Renal pelvis (tissue), 4 donors: ENCODE measurements around the gene LGALS7. TPM values are rescaled to one million over a fixed set of nuclear protein-coding genes. Genes with fewer than 3 reads are reported as not detected.
"Not testable (repeated sequence)": the region's sequence is repeated elsewhere in the genome, so short reads cannot be mapped to it uniquely, and the experiment has no call there.

Experiments used
- DNase-seq: peaks from one replicate; pipeline ENCODE4 v3.0.0-alpha.2; 2013
- polyA plus RNA-seq, 3 donors: library from polyadenylated mRNA; unstranded; fragments of 120-200 nt; gene quantifications; one replicate each; pipeline ENCODE4 v1.2.1, GENCODE V29; 2013; ENCODE audit not compliant: insufficient read length in 3 of 3

LGALS7 gene
- polyA plus RNA-seq, 3 donors: 0.78 TPM; not detected in 2

DNA sequence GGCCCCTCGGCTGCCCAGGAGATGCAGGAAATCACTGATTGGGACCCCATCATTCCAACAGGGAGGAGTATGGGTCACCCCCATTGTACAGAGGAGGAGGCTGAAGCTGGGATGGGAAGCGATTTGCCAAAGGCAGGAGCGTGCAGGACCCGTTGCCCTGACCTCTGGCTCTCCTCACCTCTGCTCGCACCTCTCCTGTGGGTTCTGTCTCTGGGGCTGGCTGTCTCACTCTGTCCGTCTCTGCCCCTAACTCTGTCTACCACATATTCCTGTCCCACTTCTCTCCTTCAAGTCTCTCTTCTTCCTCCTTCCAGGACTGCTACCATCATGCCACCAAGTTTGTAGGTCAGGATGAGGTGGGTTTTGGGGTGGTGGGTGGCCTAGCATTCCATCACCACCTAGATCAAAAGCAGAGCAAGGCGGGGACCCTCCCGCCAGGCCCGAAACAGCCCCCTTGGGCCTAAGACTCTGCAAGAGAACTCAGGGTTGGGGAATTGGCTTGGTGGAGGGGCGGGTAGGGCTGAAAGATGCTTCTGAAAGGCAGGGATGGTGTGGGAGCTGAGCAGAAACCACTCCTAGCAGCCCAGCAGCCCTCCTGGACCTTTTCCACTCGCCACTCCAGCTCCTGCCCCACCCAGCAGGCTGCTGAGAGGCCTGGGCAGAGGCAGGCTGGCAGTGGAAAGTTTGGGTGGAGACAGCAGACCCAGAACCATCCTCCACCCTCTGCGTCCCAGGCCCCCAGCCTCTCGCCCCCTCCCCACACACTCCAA, 1.0 kb upstream of the LGALS7 start:
- no peak for DNase-seq

DNA sequence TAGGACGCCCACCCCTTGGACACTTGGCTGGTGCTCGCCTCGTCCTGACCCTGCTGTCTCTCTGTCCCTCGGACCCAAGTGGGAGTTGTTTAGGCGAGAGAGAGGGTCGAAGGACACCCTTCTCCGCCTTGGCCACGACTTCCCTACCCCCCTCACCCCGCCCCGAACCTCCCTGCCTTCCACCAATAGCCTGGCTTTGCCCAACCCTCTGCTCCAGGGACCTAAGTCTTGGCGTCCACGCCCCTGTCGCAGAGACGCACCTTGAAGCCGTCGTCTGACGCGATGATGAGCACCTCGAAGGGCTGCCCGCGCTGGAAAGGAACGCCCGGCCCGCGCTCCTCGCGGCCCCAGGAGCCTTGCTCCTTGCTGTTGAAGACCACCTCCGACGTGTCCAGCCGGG, 1.7 kb downstream of the LGALS7 start:
- DNase-seq: not testable (repeated sequence)

DNA sequence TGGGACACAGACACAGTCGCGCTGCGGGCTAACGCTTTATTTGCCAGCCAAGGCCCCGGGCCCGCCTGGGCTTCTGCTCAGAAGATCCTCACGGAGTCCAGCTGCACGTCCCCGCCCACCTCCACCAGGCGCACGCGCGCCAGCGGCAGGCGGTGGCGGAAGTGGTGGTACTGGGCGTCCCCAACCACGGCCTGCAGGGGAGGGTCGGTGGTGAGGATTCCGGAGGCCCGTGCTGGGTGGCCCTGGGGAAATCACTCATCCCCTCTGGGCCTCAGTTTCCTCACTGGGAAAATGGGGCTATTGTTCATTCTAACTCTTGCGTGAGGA, 2.4 kb downstream of the LGALS7 start:
- DNase-seq: not testable (repeated sequence)

DNA sequence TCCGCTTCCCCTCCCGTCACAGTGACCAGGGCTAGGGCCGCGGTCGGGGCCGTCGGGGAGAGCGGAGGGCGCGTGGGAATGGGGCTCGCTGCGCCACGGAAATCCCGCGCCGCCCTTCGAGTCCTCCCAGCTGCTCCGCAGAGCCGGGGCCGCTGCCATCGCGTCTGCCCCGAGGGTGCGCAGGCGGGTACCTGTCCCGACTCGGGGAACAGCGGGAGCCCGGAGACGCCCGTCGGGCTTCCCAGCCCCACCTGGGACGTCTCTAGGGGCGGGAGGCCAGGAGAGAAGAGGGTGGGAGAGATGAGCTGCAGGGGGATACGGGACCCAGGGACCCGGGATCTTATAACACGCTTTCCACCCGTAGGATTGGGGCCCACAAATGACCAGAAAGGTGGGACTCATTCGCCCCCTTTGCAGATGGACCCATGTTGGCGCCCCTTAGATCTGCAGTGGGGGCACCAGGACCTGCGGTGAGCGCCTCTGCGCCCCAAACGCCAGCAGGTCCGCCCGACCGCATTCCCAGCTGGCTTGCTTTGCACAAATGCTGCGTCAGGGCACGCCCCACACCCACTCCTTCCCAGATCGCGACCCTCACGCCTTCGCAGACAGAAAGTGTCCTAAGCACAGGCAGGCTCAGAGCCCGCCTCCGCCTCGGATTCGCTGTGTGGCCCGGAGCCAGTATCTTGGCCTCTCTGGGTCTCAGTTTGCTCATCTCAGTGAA, 2.9 kb downstream of the LGALS7 start:
- DNase-seq: not testable (repeated sequence)

DNA sequence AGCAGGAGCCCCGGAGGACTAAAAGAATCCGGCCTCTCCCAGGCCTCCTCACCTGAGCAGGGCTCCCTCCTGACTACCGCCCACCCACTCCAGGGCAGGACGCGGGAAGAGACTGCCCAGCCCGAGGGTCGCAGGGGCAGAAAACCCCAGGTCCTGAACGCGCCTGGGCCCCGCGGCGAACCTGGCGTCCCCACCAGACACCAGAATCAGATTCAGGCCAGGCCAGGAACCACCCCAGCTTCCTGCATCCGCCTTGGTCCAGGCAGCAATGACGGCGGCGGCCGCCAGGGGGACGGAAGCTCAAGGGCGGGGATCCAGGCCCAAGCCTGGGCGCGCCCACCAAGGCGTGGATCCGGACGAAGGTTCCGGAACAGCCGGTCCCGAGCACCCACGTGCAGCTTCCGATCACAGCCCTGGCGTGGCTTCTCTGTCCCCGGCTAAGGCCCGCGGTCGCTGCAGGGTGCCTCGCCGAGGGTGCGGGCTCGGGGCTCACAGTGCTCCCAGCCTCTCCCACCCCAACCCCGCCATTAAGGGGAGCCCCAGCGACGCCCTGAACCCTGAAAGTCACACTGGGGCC, 3.6 kb downstream of the LGALS7 start:
- DNase-seq: peak; percentile 65

DNA sequence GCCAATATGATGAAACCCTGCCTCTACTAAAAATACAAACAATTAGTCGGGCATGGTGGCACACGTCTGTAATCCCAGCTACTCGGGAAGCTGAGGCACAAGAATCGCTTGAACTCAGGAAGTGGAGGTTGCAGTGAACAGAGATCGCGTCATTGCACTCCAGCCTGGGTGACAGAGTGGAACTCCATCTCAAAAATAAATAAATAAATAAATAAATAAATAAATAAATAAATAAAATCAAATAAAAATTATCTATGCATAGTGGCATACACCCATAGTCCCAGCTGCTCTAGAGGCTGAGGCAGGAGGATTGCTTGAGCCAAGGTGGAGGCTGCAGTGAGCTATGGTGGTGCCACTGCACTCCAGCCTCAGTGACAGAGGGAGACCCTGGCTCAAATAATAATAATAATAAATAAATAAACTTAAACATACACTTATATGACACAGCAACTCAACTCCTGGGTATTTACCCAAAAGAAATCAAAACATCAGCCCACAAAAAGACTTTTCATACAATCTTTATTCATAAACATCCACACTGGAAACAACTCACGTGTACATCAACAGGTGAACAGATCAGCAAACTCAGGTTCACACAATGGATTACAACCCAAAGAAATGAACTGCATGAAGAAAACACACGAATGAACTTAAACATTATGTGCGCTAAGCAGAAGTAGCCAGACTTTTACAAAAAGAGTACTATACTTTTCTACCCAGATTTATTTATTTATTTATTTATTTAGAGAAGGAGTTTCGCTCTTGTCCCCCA, 6.9 kb downstream of the LGALS7 start:
- DNase-seq: no peak

DNA sequence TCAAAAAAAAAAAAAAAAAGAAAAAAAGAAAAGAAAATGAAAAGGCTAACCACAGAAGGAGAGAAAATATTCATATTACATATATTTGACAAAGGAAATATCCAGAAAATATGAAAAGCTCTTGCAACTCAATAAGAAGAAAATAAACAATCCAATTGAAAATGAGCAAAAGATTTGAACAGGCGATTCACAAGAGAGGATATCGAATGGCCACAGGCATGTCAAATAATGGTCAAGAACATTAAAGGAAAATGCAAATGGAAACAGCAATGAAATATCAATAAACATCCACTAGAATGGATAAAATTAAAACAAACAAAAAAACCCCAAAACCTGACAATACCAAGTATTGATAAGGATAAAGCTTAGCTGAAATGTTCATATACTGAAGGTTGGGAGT, 8.1 kb downstream of the LGALS7 start:
- DNase-seq: no peak

DNA sequence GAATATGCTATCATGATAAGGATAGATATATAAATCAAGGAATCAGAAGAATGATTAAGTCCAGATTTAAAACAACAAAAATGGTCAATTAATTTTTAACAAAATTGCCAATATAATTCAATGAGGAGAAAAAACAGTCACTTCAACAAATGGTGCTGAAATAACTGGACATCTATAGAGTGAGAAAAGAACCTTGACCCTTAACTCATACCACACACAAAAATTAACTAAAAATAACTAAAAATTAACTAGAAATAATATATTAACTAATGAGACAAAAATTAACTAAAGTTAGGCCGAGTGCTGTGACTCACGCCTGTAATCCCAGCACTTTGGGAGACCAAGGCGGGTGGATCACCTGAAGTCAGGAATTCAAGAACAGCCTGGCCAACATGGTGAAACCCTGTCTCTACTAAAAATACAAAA, 9.5 kb downstream of the LGALS7 start:
- peak; percentile 10 for DNase-seq

DNA sequence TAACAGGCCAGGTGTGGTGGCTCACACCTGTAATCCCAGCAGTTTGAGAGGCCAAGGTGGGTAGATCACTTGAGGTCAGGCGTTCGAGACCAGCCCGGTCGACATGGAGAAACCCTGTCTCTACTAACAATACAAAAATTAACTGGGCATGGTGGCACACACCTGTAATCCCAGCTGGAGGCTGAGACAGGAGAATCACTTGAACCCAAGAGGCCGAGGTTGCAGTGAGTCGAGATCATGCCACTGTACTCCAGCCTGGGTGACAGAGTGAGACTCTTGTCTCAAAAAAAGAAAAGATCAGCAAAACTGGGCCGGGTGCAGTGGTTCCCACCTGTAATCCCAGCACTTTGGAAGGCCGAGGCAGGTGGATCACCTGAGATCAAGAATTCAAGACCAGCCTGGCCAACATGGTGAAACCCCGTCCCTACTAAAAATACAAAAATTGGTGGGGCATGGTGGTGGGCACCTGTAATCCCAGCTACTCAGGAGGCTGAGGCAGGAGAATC, 11.4 kb downstream of the LGALS7 start:
- not testable (repeated sequence) for DNase-seq

DNA sequence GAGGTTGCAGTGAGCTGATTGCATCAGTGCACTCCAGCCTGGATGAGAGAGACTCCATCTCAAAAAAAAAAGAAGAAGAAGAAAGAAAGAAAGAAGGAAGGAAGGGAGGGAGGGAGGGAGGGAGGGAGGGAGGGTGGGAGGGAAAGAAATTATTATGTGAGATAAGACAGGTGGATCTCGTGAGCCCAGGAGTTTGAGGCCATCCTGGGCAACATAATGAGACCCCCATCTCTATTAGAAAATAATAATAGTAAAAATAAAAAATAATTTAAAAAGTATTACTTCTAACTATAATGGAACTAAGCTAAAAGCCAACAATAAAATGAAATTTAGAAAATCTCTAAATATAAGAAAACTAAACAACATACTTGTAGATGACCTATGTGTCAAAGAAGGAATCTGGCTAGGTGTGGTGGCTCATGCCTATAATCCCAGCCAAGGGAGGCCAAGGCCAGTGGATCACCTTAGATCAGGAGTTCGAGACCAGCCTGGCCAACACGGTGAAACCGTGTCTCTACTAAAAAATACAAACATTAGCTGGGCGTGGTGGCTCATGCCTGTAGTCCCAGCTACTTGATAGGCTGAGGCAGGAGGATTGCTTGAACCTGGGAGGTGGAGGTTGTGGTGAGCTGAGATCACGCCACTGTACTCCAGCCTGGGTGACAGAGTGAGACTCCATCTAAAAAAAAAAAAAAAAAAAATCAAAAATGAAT, 12.4 kb downstream of the LGALS7 start:
- not testable (repeated sequence) for DNase-seq

DNA sequence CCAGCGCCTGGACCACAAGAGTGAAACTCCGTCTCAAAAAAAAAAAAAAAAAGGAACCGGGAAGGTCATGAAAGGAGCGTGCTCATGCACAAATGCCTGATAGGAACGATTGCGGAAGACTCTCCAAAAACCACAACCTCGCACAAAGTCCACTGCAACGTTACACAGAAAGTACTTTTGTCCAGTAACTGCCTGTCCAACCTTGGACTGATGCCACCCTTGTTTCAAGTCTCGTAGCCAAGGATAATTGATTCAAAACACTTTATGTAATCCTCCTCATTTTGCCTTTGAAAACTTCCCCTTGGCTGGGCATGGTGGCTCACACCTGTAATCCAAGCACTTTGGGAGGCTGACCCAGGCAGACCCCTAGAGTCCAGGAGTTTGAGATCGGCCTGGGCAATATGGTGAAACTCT, 13.7 kb downstream of the LGALS7 start:
- DNase-seq: no peak

DNA sequence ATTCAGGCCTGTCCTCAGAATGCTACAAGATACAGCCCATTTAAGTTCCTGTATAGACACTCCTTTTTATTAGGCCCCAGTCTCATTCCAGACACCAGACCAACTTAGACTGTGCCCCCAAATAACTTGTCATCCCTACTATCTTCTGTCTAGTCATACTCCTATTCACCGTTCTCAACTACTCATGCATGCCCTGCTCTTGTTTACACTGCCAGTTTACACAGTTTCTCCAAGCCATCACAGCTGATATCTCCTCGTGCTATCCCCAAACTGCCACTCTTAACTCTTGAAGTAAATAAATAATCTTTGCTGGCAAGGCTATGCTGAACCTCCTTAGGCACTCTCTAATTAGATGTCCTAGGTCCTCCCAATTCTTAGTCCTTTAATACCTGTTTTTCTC, 19.1 kb downstream of the LGALS7 start:
- DNase-seq: not testable (repeated sequence)

DNA sequence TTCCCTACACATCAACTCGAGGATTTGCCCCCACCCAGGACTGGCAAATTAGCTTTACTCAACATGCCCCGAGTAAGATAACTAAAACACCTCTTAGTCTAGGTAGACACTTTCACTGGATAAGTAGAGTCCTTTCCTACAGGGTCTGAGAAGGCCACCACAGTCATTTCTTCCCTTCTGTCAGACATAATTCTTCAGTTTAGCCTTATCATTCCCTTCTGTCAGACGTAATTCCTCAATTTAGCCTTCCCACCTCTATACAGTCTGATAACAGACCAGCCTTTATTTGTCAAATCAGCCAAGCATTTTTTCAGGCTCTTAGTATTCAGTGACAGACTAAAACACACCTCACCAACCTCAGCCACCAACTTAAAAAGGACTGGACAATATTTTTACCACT, 19.5 kb downstream of the LGALS7 start:
- DNase-seq: not testable (repeated sequence)

DNA sequence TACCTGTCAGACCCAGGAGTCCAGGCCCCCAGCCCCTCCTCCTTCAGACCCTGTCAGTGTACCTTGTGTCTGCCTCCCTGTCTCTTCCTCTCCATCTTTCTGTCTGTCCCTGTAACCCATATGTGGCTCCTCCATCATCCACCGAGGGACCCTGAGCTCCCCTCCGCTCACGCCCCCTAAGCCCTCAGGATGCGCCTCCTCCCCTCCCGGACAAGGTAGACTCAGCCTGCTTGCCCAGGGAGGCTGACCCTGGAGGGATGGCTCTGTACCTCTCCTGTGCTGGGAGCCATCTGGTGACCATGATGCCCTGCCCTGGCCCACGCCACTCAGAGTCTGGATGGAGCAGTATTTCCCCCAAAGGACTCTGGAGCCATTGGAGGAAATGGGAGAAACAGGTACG, 28.0 kb downstream of the LGALS7 start:
- DNase-seq: no peak

DNA sequence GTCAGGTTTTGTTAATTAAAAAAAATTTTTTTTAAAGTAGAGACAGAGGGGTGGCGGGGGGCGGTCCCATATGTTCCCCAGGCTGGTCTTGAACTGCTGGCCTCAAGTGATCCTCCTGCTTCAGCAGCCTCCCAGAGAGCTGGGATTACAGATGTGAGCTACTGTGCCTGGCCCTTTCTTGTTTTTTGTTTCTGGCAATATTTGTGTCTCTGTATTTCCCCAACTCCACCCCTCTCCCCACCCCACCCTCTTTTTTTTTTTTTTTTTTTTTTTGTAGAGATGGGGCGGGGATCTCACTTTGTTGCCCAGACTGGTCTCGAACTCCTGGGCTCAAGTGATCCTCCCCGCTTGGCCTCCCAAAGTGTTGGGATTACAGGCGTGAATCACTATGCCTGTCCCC, 28.4 kb downstream of the LGALS7 start:
- no peak for DNase-seq

DNA sequence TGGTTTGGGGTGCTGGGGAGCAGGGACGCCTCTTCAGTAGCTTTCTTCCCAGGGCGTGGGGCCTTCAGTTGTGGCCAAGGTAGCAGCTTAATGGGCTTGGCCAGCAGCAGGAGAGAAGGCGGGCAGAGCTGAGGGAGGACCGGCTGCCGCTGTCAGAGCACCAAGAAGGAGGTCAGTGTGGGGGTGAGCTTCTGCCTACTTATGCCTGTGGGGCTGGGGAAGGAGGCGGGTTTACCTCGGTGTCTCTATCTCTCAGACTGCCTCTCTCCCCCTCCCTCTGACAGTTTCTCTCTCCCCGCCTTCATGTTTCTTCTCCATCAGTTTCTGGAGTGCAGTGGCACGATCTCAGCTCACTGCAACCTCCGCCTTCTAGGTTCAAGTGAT, 29.0 kb downstream of the LGALS7 start, which contains the start of gene CAPN12:
Gene CAPN12, minus strand, starts transcription at position 177 of the 384 bp plus-strand sequence. CDS start 309 bp downstream, outside the sequence.
- DNase-seq: no peak

DNA sequence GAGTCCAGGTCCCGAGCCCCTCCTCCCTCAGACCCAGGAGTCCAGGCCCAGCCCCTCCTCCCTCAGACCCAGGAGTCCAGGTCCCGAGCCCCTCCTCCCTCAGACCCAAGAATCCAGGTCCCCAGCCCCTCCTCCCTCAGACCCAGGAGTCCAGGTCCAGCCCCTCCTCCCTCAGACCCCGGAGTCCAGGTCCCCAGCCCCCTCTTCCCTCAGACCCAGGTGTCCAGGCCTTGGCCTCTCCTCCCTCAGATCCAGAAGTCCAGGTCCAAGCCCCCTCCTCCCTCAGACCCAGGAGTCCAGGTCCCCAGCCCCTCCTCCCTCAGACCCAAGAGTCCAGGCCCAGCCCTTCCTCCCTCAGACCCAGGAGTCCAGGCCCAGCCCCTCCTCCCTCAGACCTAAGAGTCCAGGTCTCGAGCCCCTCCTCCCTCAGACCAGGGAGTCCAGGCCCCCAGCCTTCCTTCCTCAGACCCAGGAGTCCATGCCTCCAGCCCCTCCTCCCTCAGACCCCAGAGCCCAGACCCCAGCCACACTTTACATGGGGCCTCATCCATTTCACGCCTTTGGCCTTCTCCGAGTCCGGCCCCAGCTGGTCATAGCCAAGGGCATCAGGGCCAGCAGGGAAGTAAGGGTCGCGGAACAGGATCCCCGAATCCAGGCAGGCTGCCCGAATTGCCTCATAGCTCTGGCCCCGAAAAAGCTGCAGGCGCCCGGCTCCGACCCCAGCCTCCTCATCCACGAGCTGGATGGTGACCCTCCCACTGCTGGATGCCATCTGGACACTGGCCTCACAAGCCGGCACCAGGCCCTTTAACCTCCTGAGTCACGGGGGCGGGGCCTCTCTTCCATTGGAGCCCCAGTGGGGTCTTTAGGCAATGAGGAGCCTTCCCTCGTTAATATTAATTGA, 29.7 kb downstream of the LGALS7 start:
- DNase-seq: no peak

DNA sequence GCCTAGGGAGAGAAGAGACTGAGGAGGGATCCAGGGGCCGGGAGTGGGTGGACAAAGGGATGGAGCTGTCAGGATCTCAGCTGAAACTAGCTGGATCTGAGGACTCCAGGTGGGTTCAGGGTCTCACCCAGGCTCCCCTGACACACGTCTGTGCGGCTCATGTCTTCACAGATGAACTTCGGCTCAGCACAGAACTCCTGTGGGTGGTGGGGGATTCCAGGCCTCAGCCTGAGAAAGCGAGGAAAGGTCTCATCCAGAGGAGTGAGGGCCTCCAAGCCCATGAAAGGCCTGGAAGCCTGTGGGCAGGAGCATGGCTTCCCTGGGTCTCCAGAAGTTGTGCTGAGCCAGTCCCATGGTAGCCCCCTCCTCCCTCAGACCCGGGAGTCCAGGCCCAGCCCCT, 30.4 kb downstream of the LGALS7 start:
- no peak for DNase-seq

DNA sequence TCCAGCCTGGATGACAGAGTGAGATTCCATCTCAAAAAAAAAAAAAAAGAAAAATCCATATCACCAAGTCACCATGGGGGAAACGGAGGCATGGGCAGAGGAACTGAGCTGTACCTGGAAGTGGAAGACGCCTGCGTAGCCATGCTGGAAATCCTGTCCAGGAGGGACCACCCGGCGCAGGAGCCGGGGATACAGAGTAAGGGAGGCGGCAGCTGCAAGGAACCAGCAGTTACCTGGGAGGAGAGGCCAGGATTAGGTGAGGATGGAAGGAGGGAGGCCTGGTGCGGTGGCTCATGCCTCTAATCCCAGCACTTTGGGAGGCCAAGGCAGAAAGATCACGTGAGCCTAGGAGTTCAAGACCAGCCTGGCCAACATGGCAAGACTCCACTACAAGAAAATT, 31.0 kb downstream of the LGALS7 start:
- no peak for DNase-seq

DNA sequence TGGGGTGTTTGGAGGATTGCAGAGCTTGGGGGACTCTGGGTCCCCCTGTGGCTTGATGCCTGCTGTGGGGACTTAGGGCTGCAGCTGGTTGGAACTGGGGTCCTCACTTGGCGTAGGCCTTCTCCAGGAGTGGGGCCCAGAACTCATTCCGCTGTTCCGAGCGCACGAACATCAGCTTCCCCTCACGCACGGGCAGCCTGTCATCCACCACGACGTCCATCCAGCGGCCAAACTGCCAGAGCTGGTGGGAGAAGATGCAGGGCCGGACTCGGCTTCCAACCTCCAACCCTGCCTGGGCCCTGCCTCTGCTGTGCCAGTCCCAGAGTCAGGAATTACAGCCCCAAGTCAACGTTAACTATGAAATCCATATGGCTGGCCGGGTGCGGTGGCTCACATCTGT, 31.6 kb downstream of the LGALS7 start:
- DNase-seq: no peak
